Mucosa of stomach (tissue), 1 donor: ENCODE results near the gene TESK1.
"Not testable (repeated sequence)": the region's sequence is repeated elsewhere in the genome, so short reads cannot be mapped to it uniquely, and the experiment has no call there.

ENCODE experiments used
- H3K27me3 ChIP-seq: one replicate; pipeline ENCODE4 v1.7.0; 2013; ENCODE audit warnings: mild to moderate bottlenecking, low read length; ENCODE audit not compliant: control insufficient read depth, insufficient read depth
- H3K36me3 ChIP-seq: one replicate; pipeline ENCODE4 v1.7.0; 2013; ENCODE audit warnings: low read length; ENCODE audit not compliant: control insufficient read depth, insufficient read depth
- H3K4me1 ChIP-seq: one replicate; pipeline ENCODE4 v1.7.0; 2013; ENCODE audit warnings: mild to moderate bottlenecking, low read length; ENCODE audit not compliant: control insufficient read depth, insufficient read depth
- H3K4me3 ChIP-seq: one replicate; pipeline ENCODE4 v1.7.0; 2013; ENCODE audit warnings: low read length
- H3K9ac ChIP-seq: one replicate; pipeline ENCODE4 v1.7.0; 2013; ENCODE audit warnings: mild to moderate bottlenecking, low read length, moderate library complexity
- H3K9me3 ChIP-seq: one replicate; pipeline ENCODE4 v1.7.0; 2013; ENCODE audit warnings: mild to moderate bottlenecking, low read length, moderate library complexity; ENCODE audit not compliant: control insufficient read depth
- donor health status: Pancreatic carcinoma.

Gene TESK1

DNA sequence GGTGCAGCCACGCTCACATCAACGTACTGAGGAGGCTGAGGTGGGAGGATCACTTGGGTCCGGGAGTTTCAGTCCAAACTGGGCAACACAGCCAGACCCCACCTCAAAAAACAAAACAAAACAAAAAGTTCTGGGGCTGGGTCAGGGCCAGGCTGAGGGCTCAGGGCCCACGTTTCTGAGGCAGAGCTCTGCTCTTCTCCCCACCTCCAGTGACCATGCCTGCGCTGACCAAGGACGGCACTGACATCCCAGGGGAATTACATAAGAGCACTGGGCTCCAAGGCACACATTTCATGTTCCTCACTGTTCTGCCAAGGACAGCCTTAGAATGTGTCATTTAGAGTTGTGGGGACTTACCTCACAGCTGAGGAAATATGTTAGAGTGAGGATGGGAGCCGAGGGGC lies 40.4 kb upstream of the TESK1 start:
- H3K27me3 ChIP-seq = no peaks in the 10 kb centered on the region
- no peak overlapping the region for H3K9ac ChIP-seq
- H3K36me3 ChIP-seq = no peaks in the 10 kb centered on the region
- no peaks in the 10 kb centered on the region for H3K9me3 ChIP-seq
- no peaks in the 10 kb centered on the region for H3K4me1 ChIP-seq
- H3K4me3 ChIP-seq = no peak overlapping the region

DNA sequence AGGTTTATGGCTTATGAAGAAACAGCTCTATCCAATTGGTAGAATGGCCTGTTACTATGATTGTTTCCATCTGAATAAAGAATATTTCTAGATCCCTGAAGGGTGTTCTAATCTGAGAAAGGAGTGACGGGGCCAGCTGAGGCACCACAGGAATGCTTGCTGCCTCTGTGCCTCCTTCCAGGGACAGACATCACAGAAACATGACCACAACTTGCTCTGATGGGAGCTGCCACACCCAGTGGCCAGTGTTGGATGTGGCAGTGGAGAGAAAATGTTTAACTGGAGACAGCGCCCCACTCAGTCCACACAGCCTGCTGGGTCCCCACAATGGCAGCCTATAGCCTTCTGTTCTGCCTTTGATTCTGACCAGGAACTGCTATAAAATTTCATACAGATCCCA lies 38.6 kb upstream of the TESK1 start:
- Histone ChIP-seq H3K4me1 (no peaks in the 10 kb centered on the region), H3K9ac (no peak overlapping the region), H3K4me3 (no peak overlapping the region), H3K27me3 (no peaks in the 10 kb centered on the region), H3K36me3 (no peaks in the 10 kb centered on the region), H3K9me3 (no peaks in the 10 kb centered on the region)

DNA sequence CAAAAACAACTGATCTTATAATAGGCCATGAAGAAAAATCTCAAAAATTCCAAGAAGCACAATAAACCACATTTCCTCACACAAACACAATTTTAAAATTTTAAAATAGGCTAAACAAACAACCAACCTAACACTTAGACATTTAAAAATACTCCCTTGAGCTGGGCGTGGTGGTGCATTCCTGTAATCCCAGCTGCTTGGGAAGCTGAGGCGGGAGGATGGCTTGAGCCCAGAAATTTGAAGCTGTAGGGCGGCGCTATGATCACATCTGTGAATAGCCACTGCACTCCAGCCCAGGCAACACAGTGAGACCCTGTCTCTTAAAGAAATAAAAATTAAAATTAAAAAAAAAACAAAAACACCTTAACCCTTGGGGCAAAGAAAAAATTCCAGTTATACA lies 36.9 kb upstream of the TESK1 start:
- Histone ChIP-seq H3K9me3 (no peaks in the 10 kb centered on the region), H3K27me3 (no peaks in the 10 kb centered on the region), H3K9ac (no peak overlapping the region), H3K36me3 (no peaks in the 10 kb centered on the region), H3K4me3 (no peak overlapping the region), H3K4me1 (no peaks in the 10 kb centered on the region)

DNA sequence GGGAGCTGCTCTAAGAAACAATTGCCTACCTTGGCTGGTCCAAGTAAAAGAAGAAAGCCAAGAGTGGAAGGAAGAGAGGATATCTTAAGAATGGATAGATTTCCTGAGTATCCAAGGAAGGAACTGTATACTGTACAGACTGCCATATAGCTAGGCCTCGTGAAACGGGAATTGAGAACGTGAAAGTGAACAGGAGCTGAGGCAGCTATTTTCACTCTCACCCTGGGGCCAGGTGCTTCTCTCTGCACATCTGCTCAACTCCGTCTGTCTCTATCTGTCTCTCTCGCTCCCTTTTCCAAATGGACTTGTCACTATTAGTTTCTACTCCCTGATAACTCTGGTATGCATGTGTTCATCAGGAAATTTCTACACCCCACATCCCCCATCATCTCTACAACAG lies 35.9 kb upstream of the TESK1 start:
- H3K9me3 ChIP-seq = no peaks in the 10 kb centered on the region
- H3K4me3 ChIP-seq = no peak overlapping the region
- H3K4me1 ChIP-seq = no peaks in the 10 kb centered on the region
- H3K27me3 ChIP-seq = no peaks in the 10 kb centered on the region
- H3K36me3 ChIP-seq = no peaks in the 10 kb centered on the region
- H3K9ac ChIP-seq = no peak overlapping the region

DNA sequence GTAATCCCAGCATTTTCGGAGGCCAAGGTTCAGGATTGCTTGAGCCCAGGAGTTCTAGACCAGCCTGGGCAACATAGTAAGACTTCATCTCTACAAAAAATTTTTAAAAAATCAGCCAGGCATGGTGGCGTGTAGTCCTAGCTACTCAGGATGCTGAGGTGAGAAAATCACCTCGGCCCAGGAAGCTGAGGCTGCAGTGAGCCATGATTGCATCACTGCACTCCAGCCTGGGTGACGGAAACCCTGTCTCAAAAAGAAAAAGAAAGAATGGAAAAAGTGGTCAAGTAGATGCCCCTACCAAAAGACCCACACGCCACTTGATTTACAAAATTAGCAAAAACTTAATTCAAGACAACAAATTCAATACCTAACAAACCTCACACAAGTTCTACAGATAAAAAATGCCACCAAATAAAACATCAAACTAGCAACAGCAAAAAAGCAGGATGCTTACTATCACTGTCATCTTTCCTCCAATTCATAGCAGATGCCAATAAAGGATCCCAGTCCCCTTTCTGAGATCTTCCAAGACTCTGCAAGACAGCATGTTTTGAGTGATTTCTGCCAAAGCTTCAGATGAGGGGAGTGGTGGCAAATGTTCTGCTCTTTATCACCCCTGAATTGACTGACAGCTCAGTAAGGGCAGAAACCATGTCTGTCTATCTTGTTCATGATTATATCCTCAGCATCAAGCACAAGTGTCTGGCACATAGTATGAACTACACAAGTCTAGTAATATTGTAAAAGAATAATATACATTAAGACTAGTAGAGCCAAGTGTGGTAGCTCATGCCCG lies 34.2 kb upstream of the TESK1 start:
- Histone ChIP-seq H3K4me1 (no peaks in the 10 kb centered on the region), H3K27me3 (no peaks in the 10 kb centered on the region), H3K9ac (no peak overlapping the region), H3K4me3 (no peak overlapping the region), H3K9me3 (no peaks in the 10 kb centered on the region), H3K36me3 (no peaks in the 10 kb centered on the region)

DNA sequence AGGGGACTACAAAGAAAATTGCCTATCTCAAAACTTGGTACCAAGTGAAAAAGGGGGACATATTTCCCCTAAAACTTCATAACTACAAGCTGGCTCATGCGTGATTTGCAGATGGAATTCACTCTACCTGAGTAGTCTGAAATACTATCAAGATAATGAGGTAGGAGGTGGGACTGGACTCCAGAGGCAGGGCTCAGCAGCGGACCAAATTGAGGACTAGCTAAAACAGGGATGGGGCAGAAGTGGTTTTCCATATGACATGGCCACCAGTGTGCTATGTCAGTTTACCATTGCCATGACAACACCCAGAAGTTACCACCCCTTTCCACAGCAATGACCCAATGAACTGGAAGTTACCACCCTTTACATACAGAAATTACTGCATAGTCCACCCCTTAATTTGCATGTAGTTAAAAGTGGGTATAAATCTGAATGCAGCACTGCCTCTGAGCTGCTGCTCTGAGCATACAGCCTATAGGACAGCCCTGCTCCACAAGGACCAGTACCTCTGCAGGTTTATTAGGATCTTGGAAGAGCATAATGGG lies 30.4 kb upstream of the TESK1 start:
- Histone ChIP-seq H3K4me3 (no peak overlapping the region), H3K9ac (no peak overlapping the region), H3K4me1 (no peaks in the 10 kb centered on the region), H3K27me3 (no peaks in the 10 kb centered on the region), H3K36me3 (no peaks in the 10 kb centered on the region), H3K9me3 (no peaks in the 10 kb centered on the region)

DNA sequence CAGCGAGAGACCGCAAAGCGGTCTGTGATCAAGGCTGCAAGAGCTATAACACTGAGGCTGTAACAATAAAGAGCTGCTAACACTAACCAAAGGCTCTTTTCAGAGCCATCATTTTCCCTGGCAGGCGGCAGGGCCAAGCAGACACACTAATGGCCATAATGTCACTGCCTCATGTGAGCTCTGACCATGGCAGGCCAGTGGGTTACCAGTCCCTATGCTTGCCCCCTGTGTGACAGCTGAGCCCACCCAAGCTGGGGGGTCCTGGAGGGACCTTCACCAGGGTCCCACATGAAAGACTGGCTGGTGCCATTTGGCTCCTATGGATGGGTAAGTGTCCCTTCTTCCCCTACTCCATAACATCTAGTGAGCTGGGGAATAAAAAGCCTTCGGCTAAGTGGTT lies 29.6 kb upstream of the TESK1 start:
- Histone ChIP-seq H3K36me3 (no peaks in the 10 kb centered on the region), H3K9ac (no peak overlapping the region), H3K4me3 (no peak overlapping the region), H3K9me3 (no peaks in the 10 kb centered on the region), H3K4me1 (no peaks in the 10 kb centered on the region), H3K27me3 (no peaks in the 10 kb centered on the region)

DNA sequence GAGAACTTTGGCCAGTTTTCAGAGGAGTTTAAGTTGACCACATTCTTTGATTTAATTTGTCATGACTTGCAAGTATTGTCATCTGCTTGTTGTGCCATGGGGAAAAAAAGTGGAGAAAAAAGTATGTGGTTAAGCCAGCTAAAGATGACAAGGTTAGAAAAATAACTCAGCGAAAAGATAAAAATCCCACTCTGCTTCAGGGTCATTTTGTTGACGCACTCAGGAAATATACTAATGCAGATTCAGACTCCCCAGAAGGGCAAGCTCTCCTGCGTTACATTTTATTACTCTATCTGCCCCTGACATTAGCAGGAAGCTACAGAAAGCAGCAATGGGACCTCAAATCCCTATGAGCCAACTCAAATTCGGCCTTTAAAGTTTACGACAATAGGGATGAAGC lies 27.6 kb upstream of the TESK1 start:
- Histone ChIP-seq H3K4me1 (no peaks in the 10 kb centered on the region), H3K27me3 (no peaks in the 10 kb centered on the region), H3K9ac (no peak overlapping the region), H3K9me3 (no peaks in the 10 kb centered on the region), H3K36me3 (no peaks in the 10 kb centered on the region), H3K4me3 (no peak overlapping the region)

DNA sequence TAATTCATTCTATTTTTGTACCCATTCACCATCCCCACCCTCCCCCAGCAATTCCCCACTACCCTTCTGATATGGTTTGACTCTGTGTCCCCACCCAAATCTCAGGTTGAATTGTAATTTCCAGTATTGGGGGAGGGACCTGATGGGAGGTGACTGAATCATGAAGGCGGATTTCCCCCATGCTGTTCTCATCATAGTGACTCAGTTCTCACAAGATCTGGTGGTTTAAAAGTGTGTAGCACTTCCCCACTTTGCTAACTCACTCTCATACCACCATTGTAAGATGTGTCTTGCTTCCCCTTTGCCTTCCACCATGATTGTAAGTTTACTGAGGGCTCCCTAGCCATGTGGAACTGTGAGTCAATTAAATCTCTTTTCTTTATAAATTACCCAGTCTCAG lies 25.9 kb upstream of the TESK1 start:
- Histone ChIP-seq H3K9me3 (no peaks in the 10 kb centered on the region), H3K4me3 (no peak overlapping the region), H3K9ac (no peak overlapping the region), H3K4me1 (no peaks in the 10 kb centered on the region), H3K27me3 (no peaks in the 10 kb centered on the region), H3K36me3 (no peaks in the 10 kb centered on the region)

DNA sequence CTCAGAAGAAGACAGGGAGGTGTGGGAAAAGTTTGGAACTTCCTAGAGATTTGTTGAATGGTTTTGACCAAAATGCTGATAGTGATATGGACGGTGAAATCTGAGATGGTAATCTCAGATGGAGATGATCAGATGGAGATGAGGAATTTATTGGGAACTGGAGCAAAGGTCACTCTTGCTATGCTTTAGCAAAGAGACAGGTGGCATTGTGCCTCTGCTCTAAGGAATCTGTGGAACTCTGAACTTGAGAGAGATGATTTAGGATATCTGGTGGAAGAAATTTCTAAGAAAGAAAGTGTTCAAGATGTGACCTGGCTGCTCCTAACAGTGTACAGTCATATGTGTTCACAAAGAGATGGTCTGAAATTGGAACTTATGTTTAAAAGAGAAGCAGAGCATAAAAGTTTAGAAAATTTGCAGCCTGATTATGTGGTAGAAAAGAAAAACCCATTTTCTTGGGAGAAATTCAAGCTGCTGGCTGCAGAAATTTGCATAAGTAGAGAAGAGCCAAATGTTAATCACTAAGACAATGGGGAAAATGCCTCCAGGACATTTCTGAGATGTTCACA lies 25.3 kb upstream of the TESK1 start:
- H3K36me3 ChIP-seq, H3K9ac ChIP-seq, H3K27me3 ChIP-seq, H3K4me1 ChIP-seq, H3K4me3 ChIP-seq, H3K9me3 ChIP-seq: not testable (repeated sequence)

DNA sequence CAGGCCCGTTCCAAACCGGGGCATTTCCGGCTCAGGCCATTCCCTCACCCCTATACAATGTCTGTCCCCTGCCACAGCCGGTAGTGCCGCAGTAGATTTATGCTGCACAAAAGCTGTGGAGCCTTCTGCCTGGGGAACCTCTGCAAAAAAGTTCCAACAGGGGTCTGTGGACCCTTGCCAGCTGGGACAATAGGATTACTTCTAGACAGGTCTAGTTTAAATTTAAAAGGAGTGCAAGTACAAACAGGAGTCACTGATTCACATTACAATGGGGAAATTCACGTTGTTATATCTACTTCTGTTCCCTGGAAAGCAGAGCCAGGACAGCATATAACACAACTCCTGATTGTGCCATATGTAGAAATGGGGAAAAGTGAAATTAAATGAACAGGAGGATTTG lies 21.5 kb upstream of the TESK1 start:
- H3K9me3 ChIP-seq, H3K9ac ChIP-seq, H3K36me3 ChIP-seq, H3K27me3 ChIP-seq, H3K4me1 ChIP-seq, H3K4me3 ChIP-seq: not testable (repeated sequence)

DNA sequence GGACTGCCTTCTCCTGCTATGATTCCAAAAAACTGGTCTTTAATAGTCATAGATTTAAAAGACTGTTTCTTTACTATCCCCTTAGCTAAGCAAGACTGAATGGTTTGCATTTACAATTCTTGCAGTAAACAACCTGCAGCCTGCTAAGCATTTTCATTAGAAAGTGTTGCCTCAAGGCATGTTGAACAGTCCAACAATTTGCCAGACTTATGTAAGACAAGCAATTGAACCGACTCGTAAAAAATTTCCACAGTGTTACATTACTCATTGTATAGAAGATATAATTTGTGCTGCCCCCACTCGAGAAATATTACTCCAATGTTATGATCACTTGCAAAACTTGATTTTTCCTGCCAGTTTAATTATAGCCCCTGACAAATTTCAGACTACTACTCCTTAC lies 20.4 kb upstream of the TESK1 start:
- H3K27me3 ChIP-seq, H3K9ac ChIP-seq, H3K36me3 ChIP-seq, H3K4me1 ChIP-seq, H3K4me3 ChIP-seq, H3K9me3 ChIP-seq: not testable (repeated sequence)
